Non-pigmented ciliary epithelial cell (primary cell): Measurements from ENCODE around the gene CSMD2.

Experiments used
- DNase-seq: peaks from one replicate; pipeline ENCODE4 v3.0.0-alpha.2; 2010; ENCODE audit warnings: low read depth

CSMD2 gene

GRCh38 chr1:33960188-33960895, 204.7 kb downstream of the CSMD2 start:
- no peak for DNase-seq

- DNase-seq = no peak
Observed at GRCh38 chr1:33957854-33958253, 207.2 kb downstream of the CSMD2 start.

GRCh38 chr1:33955096-33955495, 209.9 kb downstream of the CSMD2 start:
- no peak for DNase-seq

GRCh38 chr1:33949570-33949969, 215.5 kb downstream of the CSMD2 start:
- no peak for DNase-seq

GRCh38 chr1:33948291-33948690, 216.7 kb downstream of the CSMD2 start:
- DNase-seq = no peak

- no peak for DNase-seq
Observed at GRCh38 chr1:33946836-33947235, 218.2 kb downstream of the CSMD2 start.

- no peak for DNase-seq
Observed at GRCh38 chr1:33944846-33945245, 220.2 kb downstream of the CSMD2 start.

GRCh38 chr1:33943978-33944377, 221.1 kb downstream of the CSMD2 start:
- peak; percentile 60 for DNase-seq

- DNase-seq = no peak
Observed at GRCh38 chr1:33932871-33933270, 232.2 kb downstream of the CSMD2 start.

- no peak for DNase-seq
Observed at GRCh38 chr1:33931111-33931475, 233.9 kb downstream of the CSMD2 start.

- DNase-seq = no peak
Observed at GRCh38 chr1:33930346-33931110, 234.5 kb downstream of the CSMD2 start.

- no peak for DNase-seq
Observed at GRCh38 chr1:33928251-33928650, 236.8 kb downstream of the CSMD2 start.

GRCh38 chr1:33927721-33928120, 237.3 kb downstream of the CSMD2 start:
- no peak for DNase-seq

GRCh38 chr1:33925586-33925985, 239.4 kb downstream of the CSMD2 start:
- no peak for DNase-seq

- DNase-seq = no peak
Observed at GRCh38 chr1:33921281-33921680, 243.7 kb downstream of the CSMD2 start.

- DNase-seq = peak; percentile 10
Observed at GRCh38 chr1:33918368-33918767, 246.7 kb downstream of the CSMD2 start.

- DNase-seq = no peak
Observed at GRCh38 chr1:33916786-33917185, 248.2 kb downstream of the CSMD2 start.

GRCh38 chr1:33914531-33914930, 250.5 kb downstream of the CSMD2 start:
- no peak for DNase-seq

- no peak for DNase-seq
Observed at GRCh38 chr1:33908324-33908956, 256.6 kb downstream of the CSMD2 start.

- DNase-seq = no peak
Observed at GRCh38 chr1:33906156-33906555, 258.9 kb downstream of the CSMD2 start.

GRCh38 chr1:33905241-33905640, 259.8 kb downstream of the CSMD2 start:
- DNase-seq = no peak

GRCh38 chr1:33903210-33903589, 261.8 kb downstream of the CSMD2 start:
- DNase-seq = no peak

- no peak for DNase-seq
Observed at GRCh38 chr1:33902486-33903209, 262.4 kb downstream of the CSMD2 start.
